ENCODE measurements around the gene TMEM37. TPM values are rescaled to one million over a fixed set of nuclear protein-coding genes. Genes with fewer than 3 reads are reported as not detected.

Gene TMEM37
- total RNA-seq, 1 experiment from 2014 or later, result 13.8 TPM

GRCh38 chr2:119469661-119470297 lies 38.1 kb downstream of the TMEM37 start:
- H3K36me3 ChIP-seq (ENCODE audit: insufficient read depth, low read length, poor library complexity, severe bottlenecking), result no peaks in the 10 kb centered on the region
- no peaks in the 10 kb centered on the region for H3K4me1 ChIP-seq (ENCODE audit: insufficient read depth, low read length, poor library complexity, severe bottlenecking)
- H3K27me3 ChIP-seq (replicated peaks; ENCODE audit: insufficient read depth, low read depth, low read length, poor library complexity), result no peaks in the 10 kb centered on the region
- no peaks in the 10 kb centered on the region for H3K9me3 ChIP-seq (ENCODE audit: low read depth, low read length, poor library complexity, severe bottlenecking)
- no peak overlapping the region for H3K4me3 ChIP-seq (ENCODE audit: low read depth, low read length, poor library complexity, severe bottlenecking)
- TF ChIP-seq EZH2 (IDR thresholded peaks at IDR 0.05; ENCODE audit: borderline replicate concordance, low read depth, low read length, poor library complexity, severe bottlenecking) (no peak), CTCF (conservative IDR thresholded peaks at IDR 0.05; ENCODE audit: low read depth, low read length) (no peak)
- BruUV-seq (replicated peaks), result no TSS peak
- POLR2A ChIA-PET (ENCODE audit: low non-redundant PET), result no interaction called here
- intact Hi-C loops (cut with micrococcal nuclease; ENCODE audit: unreplicated experiment), result loop anchor here (5.0 to 10.0 kb wide), 2 partner anchors 475 to 587 kb away; no protein-coding TSS in a partner anchor
- DNase-seq (ENCODE audit: low spot score), result no peak
- CTCF ChIA-PET, result no interaction called here
- H3K27ac ChIP-seq (ENCODE audit: low read depth, low read length, poor library complexity, severe bottlenecking), result no peak overlapping the region

- DNase-seq (ENCODE audit: low spot score), result no peak
- Histone ChIP-seq H3K9me3 (ENCODE audit: low read depth, low read length, poor library complexity, severe bottlenecking) (no peaks in the 10 kb centered on the region), H3K4me1 (ENCODE audit: insufficient read depth, low read length, poor library complexity, severe bottlenecking) (peaks cover 11% of the 10 kb centered on the region), H3K27me3 (replicated peaks; ENCODE audit: insufficient read depth, low read depth, low read length, poor library complexity) (no peaks in the 10 kb centered on the region), H3K36me3 (ENCODE audit: insufficient read depth, low read length, poor library complexity, severe bottlenecking) (no peaks in the 10 kb centered on the region), H3K27ac (ENCODE audit: low read depth, low read length, poor library complexity, severe bottlenecking) (no peak overlapping the region), H3K4me3 (ENCODE audit: low read depth, low read length, poor library complexity, severe bottlenecking) (no peak overlapping the region)
- ChIA-PET CTCF (no interaction called here), POLR2A (ENCODE audit: low non-redundant PET) (no interaction called here)
- intact Hi-C loops (cut with micrococcal nuclease; ENCODE audit: unreplicated experiment), result loop anchor here (5.0 to 10.0 kb wide), 2 partner anchors 472 to 590 kb away; no protein-coding TSS in a partner anchor
- TF ChIP-seq EZH2 (IDR thresholded peaks at IDR 0.05; ENCODE audit: borderline replicate concordance, low read depth, low read length, poor library complexity, severe bottlenecking) (no peak), CTCF (conservative IDR thresholded peaks at IDR 0.05; ENCODE audit: low read depth, low read length) (no peak)
- BruUV-seq (replicated peaks), result no TSS peak
Observed at GRCh38 chr2:119472749-119473148, 41.1 kb downstream of the TMEM37 start.

GRCh38 chr2:119473621-119474370 lies 42.1 kb downstream of the TMEM37 start:
- Histone ChIP-seq H3K36me3 (ENCODE audit: insufficient read depth, low read length, poor library complexity, severe bottlenecking) (no peaks in the 10 kb centered on the region), H3K4me3 (ENCODE audit: low read depth, low read length, poor library complexity, severe bottlenecking) (no peak overlapping the region), H3K4me1 (ENCODE audit: insufficient read depth, low read length, poor library complexity, severe bottlenecking) (peaks cover 11% of the 10 kb centered on the region), H3K27me3 (replicated peaks; ENCODE audit: insufficient read depth, low read depth, low read length, poor library complexity) (no peaks in the 10 kb centered on the region), H3K9me3 (ENCODE audit: low read depth, low read length, poor library complexity, severe bottlenecking) (no peaks in the 10 kb centered on the region), H3K27ac (ENCODE audit: low read depth, low read length, poor library complexity, severe bottlenecking) (no peak overlapping the region)
- intact Hi-C loops (cut with micrococcal nuclease; ENCODE audit: unreplicated experiment), result loop anchor here (5.0 to 10.0 kb wide), 2 partner anchors 471 to 591 kb away; no protein-coding TSS in a partner anchor
- no peak for DNase-seq (ENCODE audit: low spot score)
- TF ChIP-seq EZH2 (IDR thresholded peaks at IDR 0.05; ENCODE audit: borderline replicate concordance, low read depth, low read length, poor library complexity, severe bottlenecking), result no peak
- TF ChIP-seq CTCF (conservative IDR thresholded peaks at IDR 0.05; ENCODE audit: low read depth, low read length), result no peak
- CTCF ChIA-PET, result no interaction called here
- no TSS peak for BruUV-seq (replicated peaks)
- POLR2A ChIA-PET (ENCODE audit: low non-redundant PET), result no interaction called here
